ENCODE results near the gene JOSD1.

JOSD1 gene

GRCh38 chr22:38727123-38727522 lies 26.4 kb upstream of the JOSD1 start:
- CTCF ChIA-PET, result no interaction called here

GRCh38 chr22:38725900-38726655 lies 25.3 kb upstream of the JOSD1 start:
- TF ChIP-seq ZNF384 (IDR thresholded peaks at IDR 0.05), result no peak
- no peak for TF ChIP-seq FOXK2 (IDR thresholded peaks at IDR 0.05)
- TF ChIP-seq FOXA1 (IDR thresholded peaks at IDR 0.05), result no peak
- no peak for TF ChIP-seq SP1 (IDR thresholded peaks at IDR 0.05)
- no peak for TF ChIP-seq CTBP1 (IDR thresholded peaks at IDR 0.05; ENCODE audit: borderline replicate concordance)
- TF ChIP-seq NFRKB (IDR thresholded peaks at IDR 0.05), result no peak
- TF ChIP-seq TARDBP (IDR thresholded peaks at IDR 0.05), result no peak
- TF ChIP-seq ARNT (IDR thresholded peaks at IDR 0.05), result no peak
- TF ChIP-seq, protein P1, sequence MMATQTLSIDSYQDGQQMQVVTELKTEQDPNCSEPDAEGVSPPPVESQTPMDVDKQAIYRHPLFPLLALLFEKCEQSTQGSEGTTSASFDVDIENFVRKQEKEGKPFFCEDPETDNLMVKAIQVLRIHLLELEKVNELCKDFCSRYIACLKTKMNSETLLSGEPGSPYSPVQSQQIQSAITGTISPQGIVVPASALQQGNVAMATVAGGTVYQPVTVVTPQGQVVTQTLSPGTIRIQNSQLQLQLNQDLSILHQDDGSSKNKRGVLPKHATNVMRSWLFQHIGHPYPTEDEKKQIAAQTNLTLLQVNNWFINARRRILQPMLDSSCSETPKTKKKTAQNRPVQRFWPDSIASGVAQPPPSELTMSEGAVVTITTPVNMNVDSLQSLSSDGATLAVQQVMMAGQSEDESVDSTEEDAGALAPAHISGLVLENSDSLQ (IDR thresholded peaks at IDR 0.05), result no peak
- TF ChIP-seq LEF1 (IDR thresholded peaks at IDR 0.05; ENCODE audit: borderline replicate concordance), result no peak
- no peak for TF ChIP-seq FOXM1 (IDR thresholded peaks at IDR 0.05; ENCODE audit: borderline replicate concordance)
- CTCF ChIA-PET, result interaction anchor here (1.5 kb wide), 1 partner anchor 9 kb away, joined by 4 read pairs; no protein-coding TSS in a partner anchor
- POLR2A ChIA-PET, result interaction anchor here (1.4 to 1.9 kb wide), 2 partner anchors 9 kb away, joined by 3 to 4 read pairs; no protein-coding TSS in a partner anchor
- DNase-seq (ENCODE audit: extremely low spot score), result no peak

More at GRCh38 chr22:38727123-38727522, 26.4 kb upstream of the JOSD1 start:
- TF ChIP-seq FOXK2 (IDR thresholded peaks at IDR 0.05) (no peak), HDGF (IDR thresholded peaks at IDR 0.05; ENCODE audit: borderline replicate concordance) (no peak), LEF1 (IDR thresholded peaks at IDR 0.05; ENCODE audit: borderline replicate concordance) (no peak), TARDBP (IDR thresholded peaks at IDR 0.05) (no peak), ZNF384 (IDR thresholded peaks at IDR 0.05) (no peak)
- POLR2A ChIA-PET, result interaction anchor here (1.4 to 1.9 kb wide), 2 partner anchors 8 to 10 kb away, joined by 3 to 4 read pairs; no protein-coding TSS in a partner anchor
- no peak for DNase-seq (ENCODE audit: extremely low spot score)

DNA sequence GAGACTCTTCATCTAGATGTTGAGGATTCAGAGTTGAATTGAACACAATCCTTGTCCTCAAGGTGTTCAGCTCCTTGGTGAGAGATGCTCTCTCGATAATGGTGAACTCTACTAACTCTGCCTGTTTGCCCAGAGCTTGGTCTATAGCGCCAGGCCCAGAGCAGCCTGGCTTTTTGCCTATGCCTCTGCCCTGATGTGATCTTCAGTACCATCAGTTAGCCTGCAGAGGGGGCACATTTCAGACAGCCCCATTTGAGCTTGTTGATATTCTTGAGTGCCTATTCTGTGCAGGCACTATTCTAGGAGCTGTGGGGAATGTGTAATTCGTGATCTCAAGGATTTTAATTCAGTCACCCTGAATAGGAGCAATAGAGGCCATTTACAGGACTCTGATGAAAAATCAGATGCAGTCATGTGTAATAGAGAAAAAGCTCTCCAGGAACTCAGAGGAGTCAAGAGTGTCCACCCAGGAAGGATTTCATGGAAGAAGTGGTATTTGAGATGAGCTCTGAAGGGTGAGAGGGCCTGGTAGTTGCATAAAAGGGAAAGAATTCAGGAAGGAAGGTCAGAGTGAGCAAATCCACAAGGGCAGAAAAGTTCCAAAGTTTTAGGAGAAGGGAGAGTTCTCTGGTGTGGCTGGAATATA lies 24.3 kb upstream of the JOSD1 start:
- peak; percentile 70 for DNase-seq (ENCODE audit: extremely low spot score)
- TF ChIP-seq, protein P1 (IDR thresholded peaks at IDR 0.05), result no peak
- peak; percentile 66; the same call in 1 of the 2 replicates for TF ChIP-seq FOXK2 (IDR thresholded peaks at IDR 0.05)
- ChIA-PET POLR2A (interaction anchor here (0.7 to 1.1 kb wide), 2 partner anchors 20 to 25 kb away, joined by 3 read pairs; partner anchors contain the start of gene GTPBP1), CTCF (interaction anchor here (0.9 to 1.5 kb wide), 3 partner anchors 10 to 16 kb away, joined by 3 to 6 read pairs (median 4); no protein-coding TSS in a partner anchor)

DNA sequence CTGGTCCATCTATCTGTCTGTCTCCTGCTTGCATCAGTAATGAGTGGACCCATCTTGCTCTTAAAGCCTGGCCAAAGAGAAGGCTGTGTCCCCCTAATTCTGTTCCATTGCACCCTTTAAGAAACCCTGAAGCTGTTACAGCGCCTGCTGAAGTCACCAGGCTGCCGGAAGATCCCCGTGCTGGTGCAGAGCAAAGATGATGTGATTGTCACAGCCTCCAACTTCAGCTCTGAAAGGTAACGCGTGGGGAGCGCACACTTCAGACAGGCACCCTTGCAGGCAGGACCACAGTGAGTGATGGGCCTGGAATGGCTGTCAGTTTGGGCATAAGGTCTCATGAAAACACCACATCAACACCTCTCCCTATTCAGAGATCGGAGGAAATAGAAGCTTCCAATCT lies 23.4 kb upstream of the JOSD1 start:
- DNase-seq (ENCODE audit: extremely low spot score), result no peak
- ChIA-PET CTCF (interaction anchor here (0.9 to 1.5 kb wide), 3 partner anchors 11 to 15 kb away, joined by 3 to 6 read pairs (median 4); no protein-coding TSS in a partner anchor), POLR2A (interaction anchor here (1.1 kb wide), 1 partner anchor 25 kb away, joined by 3 read pairs; no protein-coding TSS in a partner anchor)
- no peak for TF ChIP-seq NFRKB (IDR thresholded peaks at IDR 0.05)
- TF ChIP-seq, protein P1 (IDR thresholded peaks at IDR 0.05), result no peak
- TF ChIP-seq L3MBTL2 (conservative IDR thresholded peaks at IDR 0.05), result no peak
- no peak for TF ChIP-seq SUZ12 (IDR thresholded peaks at IDR 0.05)
- no peak for TF ChIP-seq HDGF (IDR thresholded peaks at IDR 0.05; ENCODE audit: borderline replicate concordance)
- no peak for TF ChIP-seq ELF4 (IDR thresholded peaks at IDR 0.05)
- TF ChIP-seq BHLHE40 (IDR thresholded peaks at IDR 0.05; ENCODE audit: borderline replicate concordance), result no peak
- TF ChIP-seq LEF1 (IDR thresholded peaks at IDR 0.05; ENCODE audit: borderline replicate concordance), result no peak
- TF ChIP-seq FOXM1 (IDR thresholded peaks at IDR 0.05; ENCODE audit: borderline replicate concordance), result no peak
- TF ChIP-seq SP1 (IDR thresholded peaks at IDR 0.05), result no peak
- TF ChIP-seq TARDBP (IDR thresholded peaks at IDR 0.05), result no peak
- TF ChIP-seq CTBP1 (IDR thresholded peaks at IDR 0.05; ENCODE audit: borderline replicate concordance), result no peak
- no peak for TF ChIP-seq FOXK2 (IDR thresholded peaks at IDR 0.05)
- TF ChIP-seq FOXA1 (IDR thresholded peaks at IDR 0.05), result no peak
- TF ChIP-seq ZNF384 (IDR thresholded peaks at IDR 0.05), result no peak
- TF ChIP-seq ARNT (IDR thresholded peaks at IDR 0.05), result no peak

GRCh38 chr22:38721551-38721950 lies 20.8 kb upstream of the JOSD1 start:
- ChIA-PET POLR2A (no interaction called here), CTCF (interaction anchor here (0.6 to 2.7 kb wide), 2 partner anchors 10 to 12 kb away, joined by 3 to 12 read pairs; no protein-coding TSS in a partner anchor)
- TF ChIP-seq HDGF (IDR thresholded peaks at IDR 0.05; ENCODE audit: borderline replicate concordance) (no peak), SP1 (IDR thresholded peaks at IDR 0.05) (no peak), NFRKB (IDR thresholded peaks at IDR 0.05) (no peak), ZNF384 (IDR thresholded peaks at IDR 0.05) (no peak), TARDBP (IDR thresholded peaks at IDR 0.05) (no peak), ARNT (IDR thresholded peaks at IDR 0.05) (no peak), BHLHE40 (IDR thresholded peaks at IDR 0.05; ENCODE audit: borderline replicate concordance) (no peak), ELF4 (IDR thresholded peaks at IDR 0.05) (no peak), FOXM1 (IDR thresholded peaks at IDR 0.05; ENCODE audit: borderline replicate concordance) (no peak), CTBP1 (IDR thresholded peaks at IDR 0.05; ENCODE audit: borderline replicate concordance) (no peak)
- TF ChIP-seq, protein P1 (IDR thresholded peaks at IDR 0.05), result no peak
- DNase-seq (ENCODE audit: extremely low spot score), result no peak

All from HEK293T (cell line).